Fibroblast of villous mesenchyme (primary cell): Measurements from ENCODE around the gene OPRD1. TPM values are rescaled to one million over a fixed set of nuclear protein-coding genes. Genes with fewer than 3 reads are reported as not detected.
A peak's percentile ranks its signal among the peaks of the same experiment; 100 is the strongest.
"Not testable (repeated sequence)": the region's sequence is repeated elsewhere in the genome, so short reads cannot be mapped to it uniquely, and the experiment has no call there.

Experiments
- DNase-seq: peaks from one replicate; pipeline ENCODE4 v3.0.0-alpha.2; 2010; ENCODE audit warnings: low read depth
- H3K4me3 ChIP-seq: 2 replicates; pipeline ENCODE4 v1.5.1; 2011; ENCODE audit warnings: low read depth, mild to moderate bottlenecking, low read length
- total RNA-seq: library from RNA; depleted of rRNA; stranded (reverse); fragments of >200 nt; gene quantifications from 2 replicates; pipeline ENCODE4 v1.2.3, GENCODE V29; 2012
- TF ChIP-seq, protein P1 (sequence below): IDR thresholded peaks from 2 replicates; pipeline ENCODE4 v1.5.1; 2012; ENCODE audit warnings: low read depth, mild to moderate bottlenecking, low read length; ENCODE audit not compliant: insufficient read depth

Gene OPRD1
- total RNA-seq, 1 donor: under 0.01 TPM

DNA sequence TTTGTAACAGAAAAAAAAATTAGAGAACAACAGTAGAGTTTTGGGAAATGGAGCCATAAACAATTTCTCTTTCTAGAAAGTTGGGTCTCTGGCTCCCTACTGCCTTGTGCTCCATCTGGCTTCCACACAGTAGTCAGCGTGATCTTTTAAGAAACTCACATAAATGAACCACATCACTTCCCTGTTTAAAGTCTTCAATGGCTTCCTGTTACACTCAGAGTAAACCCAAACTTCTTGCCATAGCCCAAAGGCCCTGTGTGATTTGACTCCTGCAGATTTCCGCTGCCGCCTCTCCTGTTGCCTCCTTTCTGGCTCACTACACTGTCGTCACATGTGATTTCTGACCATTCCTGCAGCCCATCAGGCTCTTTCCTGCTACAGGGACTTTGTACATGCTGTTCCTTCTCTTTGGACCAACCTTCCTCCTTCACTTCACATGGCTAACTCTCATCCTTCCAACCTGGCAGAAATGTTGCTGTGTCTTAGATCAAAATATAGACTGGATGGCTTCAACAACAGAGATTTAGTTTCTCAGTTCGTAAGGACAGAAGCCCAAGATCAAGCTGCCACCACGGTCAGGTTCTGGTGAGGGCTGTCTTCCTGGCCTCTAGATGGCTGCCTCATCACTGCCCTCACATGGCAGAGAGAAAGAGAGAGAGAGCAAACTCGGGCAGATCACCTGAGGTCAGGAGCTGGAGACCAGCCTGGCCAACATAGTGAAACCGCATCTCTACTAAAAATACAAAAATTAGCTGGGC lies 34.0 kb downstream of the OPRD1 start:
- no peak overlapping the region for H3K4me3 ChIP-seq
- TF ChIP-seq, protein P1, sequence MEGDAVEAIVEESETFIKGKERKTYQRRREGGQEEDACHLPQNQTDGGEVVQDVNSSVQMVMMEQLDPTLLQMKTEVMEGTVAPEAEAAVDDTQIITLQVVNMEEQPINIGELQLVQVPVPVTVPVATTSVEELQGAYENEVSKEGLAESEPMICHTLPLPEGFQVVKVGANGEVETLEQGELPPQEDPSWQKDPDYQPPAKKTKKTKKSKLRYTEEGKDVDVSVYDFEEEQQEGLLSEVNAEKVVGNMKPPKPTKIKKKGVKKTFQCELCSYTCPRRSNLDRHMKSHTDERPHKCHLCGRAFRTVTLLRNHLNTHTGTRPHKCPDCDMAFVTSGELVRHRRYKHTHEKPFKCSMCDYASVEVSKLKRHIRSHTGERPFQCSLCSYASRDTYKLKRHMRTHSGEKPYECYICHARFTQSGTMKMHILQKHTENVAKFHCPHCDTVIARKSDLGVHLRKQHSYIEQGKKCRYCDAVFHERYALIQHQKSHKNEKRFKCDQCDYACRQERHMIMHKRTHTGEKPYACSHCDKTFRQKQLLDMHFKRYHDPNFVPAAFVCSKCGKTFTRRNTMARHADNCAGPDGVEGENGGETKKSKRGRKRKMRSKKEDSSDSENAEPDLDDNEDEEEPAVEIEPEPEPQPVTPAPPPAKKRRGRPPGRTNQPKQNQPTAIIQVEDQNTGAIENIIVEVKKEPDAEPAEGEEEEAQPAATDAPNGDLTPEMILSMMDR: peak; percentile 45
- DNase-seq: peak; percentile 22

DNA sequence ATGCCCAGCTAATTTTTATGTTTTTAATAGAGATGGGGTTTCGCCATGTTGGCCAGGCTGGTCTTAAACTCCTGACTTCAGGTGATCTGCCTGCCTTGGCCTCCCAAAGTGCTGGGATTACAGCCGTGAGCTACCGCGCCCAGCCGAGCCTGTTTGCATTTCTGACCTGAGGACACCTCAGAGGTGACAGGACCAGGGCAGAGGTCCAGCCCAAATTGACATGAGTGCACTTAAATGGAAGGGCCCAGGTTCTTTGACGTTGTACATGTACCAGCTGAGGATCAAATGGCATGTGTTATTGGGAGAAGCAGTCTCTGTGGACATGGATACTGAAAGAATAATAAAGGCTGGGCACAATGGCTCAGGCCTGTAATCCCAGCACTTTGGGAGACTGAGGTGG lies 35.2 kb downstream of the OPRD1 start:
- not testable (repeated sequence) for H3K4me3 ChIP-seq, DNase-seq

DNA sequence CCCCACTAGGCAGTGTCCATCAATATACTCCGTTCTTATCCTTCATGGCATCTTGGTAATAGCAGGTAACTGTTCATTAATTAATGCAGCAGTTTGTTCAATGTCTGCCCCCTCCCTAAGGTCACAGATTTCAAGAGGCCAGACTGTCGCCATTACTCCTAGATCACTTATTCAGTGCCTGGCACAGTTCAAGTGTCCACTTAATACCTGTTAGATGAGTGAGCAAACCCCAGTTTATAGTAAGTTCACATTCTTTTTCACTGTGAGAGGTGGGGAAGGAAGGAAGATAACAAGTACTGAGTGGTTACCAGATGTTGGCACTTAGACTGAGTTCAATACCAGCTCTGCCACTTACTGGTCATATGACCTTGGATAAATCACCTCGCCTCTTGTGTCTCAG lies 36.4 kb downstream of the OPRD1 start:
- H3K4me3 ChIP-seq: no peak overlapping the region
- no peak for DNase-seq
- TF ChIP-seq, protein P1: no peak

DNA sequence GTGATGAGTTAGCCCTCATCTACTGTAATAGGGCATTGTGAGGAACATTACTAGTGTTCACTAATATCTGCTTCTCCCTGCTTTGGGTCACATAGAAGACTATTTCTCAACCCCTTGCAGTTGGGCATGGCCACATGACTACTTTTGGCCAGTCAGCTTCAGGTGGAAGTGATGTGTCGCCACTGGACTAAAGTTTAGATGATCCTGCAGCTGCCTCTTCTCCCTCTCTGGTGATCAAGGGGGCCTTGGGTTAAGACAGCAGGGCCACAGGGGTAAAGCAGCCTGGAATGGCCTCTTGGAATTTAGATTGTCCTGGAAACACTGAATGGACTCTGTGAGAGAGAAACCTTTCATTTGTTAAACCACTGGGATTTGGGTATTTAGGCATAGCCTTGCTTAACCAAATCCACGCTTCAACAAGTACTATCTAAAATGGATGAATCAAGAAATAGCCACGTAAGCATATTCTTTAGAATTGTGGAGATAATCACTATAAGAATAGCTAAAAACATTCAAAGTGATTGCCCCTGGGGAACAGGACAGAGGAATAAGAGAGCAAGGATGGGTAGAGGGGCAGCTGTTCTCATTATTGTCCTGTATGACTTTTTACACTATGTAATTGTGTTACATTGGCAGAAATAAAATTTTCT lies 41.2 kb downstream of the OPRD1 start:
- TF ChIP-seq, protein P1: no peak
- H3K4me3 ChIP-seq: no peak overlapping the region
- no peak for DNase-seq

DNA sequence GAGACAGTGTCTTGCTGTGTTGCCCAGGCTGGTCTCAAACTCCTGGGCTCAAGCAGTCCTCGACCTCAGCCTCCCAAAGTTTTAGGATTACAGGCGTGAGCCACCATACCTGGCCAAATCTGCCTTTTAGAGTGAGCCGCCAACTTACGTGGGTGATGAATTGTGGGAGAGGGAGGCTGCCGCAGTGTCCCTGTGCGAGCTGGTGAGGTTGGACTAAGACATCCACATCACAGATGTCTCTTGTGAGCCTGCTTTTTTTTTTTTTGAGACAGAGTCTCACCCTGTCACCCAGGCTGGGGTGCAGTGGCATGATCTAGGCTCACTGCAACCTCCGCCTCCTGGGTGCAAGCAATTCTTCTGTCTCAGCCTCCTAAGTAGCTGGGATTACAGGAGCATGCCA lies 42.4 kb downstream of the OPRD1 start:
- not testable (repeated sequence) for DNase-seq, H3K4me3 ChIP-seq

DNA sequence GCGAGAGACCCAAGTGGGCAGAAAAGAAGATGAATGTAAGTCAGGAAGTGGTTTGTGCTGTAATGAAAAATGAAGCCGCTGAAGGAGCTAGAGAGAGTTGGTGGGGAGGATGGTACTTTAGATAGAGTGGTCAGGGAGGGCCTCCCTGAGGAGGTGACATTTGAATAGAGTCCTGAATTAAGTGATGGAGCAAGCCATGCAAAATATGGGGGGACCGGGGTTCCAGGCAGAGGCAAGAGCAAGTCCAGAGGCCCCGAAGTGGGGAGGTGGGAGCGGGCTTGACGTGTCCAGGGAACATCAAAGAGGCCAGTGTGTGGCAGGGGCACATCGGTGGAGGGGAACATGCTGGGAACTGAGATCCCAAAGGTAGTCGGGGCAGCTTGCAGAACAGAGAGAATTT lies 43.1 kb downstream of the OPRD1 start:
- DNase-seq: no peak
- no peak overlapping the region for H3K4me3 ChIP-seq
- TF ChIP-seq, protein P1: no peak

DNA sequence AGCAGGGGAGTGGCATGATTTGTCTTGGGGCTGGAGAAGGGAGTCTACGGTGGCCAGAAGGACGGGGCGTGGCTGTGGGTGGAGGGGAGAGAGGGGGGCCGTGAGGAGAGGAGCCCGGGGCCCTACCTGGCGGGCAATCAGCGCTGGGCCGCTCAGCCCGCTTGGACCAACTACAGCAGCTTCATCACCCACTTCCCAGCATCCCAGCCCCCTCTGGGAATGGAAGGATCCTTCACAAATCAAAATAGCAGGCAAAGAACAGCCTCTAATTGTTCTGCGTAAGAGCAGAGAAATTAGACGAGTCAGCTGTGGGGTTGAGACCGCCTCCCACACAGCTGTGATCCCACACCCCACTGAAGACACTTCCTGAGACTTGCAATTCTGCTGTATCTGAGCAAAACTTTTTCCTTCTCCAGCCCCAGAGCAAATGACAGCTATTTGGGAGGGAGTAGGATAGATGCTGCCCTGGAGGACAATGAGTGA lies 43.5 kb downstream of the OPRD1 start:
- no peak overlapping the region for H3K4me3 ChIP-seq
- TF ChIP-seq, protein P1: no peak
- no peak for DNase-seq

DNA sequence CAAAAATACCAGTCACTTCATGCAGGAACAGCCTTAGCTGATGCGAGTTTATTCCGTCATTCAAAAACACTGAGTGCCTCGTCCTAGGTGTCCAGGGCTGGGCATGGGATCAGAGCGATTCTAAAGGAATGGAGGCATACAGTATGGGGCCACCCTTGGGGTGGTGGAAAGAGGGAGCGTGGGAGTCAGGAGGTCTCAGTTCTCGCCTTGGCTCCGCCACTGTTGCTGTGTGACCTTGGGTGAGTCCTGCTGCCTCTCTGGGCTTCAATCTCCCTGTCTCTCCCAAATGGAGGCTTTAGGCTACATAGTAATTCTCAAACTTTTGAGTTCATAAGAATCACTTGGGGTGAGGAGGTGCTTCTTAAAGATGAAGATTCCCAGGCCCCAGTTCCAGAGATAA lies 44.0 kb downstream of the OPRD1 start:
- no peak for DNase-seq
- TF ChIP-seq, protein P1: no peak
- H3K4me3 ChIP-seq: no peak overlapping the region
